ENCODE measurements around the gene TRIM7. TPM values are rescaled to one million over a fixed set of nuclear protein-coding genes. Genes with fewer than 3 reads are reported as not detected.

TRIM7 gene
- total and polyA plus RNA-seq, 9 of the 15 experiments (the other 6 are each of a cell fraction or from before 2014, with no cell fraction given) = 2.6 to 14.9 (median 8.9) TPM

DNA sequence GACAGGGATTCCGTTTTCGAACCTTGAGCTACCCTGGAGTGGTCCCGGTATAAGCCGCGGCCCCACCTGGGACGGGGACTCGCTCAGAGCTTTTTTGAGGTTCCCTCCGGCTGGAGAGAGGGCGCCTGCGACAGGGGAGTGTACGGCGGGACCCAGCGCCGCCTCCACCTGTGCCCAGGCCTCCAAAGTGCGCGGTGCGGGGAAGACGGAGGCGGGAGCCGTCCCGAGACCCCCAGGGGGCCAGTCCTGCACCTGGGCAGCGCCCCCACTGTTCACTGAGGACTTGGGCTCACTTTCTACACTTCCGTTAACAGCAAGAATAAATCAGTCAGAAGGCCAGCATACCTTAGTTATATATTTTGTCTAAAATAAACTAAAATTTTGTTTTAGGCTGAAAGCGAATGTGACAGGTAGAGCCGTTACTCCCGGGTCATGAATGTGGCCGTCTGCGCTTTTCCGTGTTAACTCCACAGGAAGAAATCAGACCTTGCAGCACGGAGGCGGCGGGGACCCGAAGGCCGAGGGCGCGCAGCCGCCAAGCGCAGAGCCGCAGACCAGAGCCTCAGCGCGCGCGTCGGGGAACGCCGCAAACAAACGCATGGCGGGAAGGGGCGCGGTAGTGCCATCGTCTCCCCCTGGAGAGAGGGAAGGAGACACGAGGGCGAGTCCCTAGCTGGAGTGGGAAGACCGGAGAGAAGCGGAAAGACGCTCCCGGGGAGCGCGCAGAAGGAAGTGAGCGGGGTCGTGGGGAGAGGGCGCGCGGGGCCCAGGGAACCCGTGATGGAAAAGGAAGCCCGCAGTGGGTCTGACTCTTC is 14.1 kb downstream of the TRIM7 start (continued):
- TF ChIP-seq, protein P1, sequence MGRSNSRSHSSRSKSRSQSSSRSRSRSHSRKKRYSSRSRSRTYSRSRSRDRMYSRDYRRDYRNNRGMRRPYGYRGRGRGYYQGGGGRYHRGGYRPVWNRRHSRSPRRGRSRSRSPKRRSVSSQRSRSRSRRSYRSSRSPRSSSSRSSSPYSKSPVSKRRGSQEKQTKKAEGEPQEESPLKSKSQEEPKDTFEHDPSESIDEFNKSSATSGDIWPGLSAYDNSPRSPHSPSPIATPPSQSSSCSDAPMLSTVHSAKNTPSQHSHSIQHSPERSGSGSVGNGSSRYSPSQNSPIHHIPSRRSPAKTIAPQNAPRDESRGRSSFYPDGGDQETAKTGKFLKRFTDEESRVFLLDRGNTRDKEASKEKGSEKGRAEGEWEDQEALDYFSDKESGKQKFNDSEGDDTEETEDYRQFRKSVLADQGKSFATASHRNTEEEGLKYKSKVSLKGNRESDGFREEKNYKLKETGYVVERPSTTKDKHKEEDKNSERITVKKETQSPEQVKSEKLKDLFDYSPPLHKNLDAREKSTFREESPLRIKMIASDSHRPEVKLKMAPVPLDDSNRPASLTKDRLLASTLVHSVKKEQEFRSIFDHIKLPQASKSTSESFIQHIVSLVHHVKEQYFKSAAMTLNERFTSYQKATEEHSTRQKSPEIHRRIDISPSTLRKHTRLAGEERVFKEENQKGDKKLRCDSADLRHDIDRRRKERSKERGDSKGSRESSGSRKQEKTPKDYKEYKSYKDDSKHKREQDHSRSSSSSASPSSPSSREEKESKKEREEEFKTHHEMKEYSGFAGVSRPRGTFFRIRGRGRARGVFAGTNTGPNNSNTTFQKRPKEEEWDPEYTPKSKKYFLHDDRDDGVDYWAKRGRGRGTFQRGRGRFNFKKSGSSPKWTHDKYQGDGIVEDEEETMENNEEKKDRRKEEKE (IDR thresholded peaks at IDR 0.05; ENCODE audit: borderline replicate concordance in 1 of 2, control insufficient read depth in 1 of 2, low read depth in 2 of 2, low read length in 1 of 2) = no peak
- no peak for TF ChIP-seq ZNF431 (CRISPR knock-in tag; IDR thresholded peaks at IDR 0.05)
- TF ChIP-seq TRIM28 (IDR thresholded peaks at IDR 0.05) = no peak
- TF ChIP-seq ARID2 (IDR thresholded peaks at IDR 0.05) = no peak
- no peak for TF ChIP-seq ZNF507 (tag; conservative IDR thresholded peaks at IDR 0.05)
- no peak for TF ChIP-seq ZNF316 (IDR thresholded peaks at IDR 0.05)
- no peak for TF ChIP-seq XRCC5 (IDR thresholded peaks at IDR 0.05; ENCODE audit: low read depth, low read length)
- no peak for TF ChIP-seq IRF2 (CRISPR knock-in tag; IDR thresholded peaks at IDR 0.05)
- no peak for TF ChIP-seq MCM7 (IDR thresholded peaks at IDR 0.05)
- TF ChIP-seq NCOA6 (IDR thresholded peaks at IDR 0.05) = no peak
- TF ChIP-seq ZNF311 (CRISPR knock-in tag; IDR thresholded peaks at IDR 0.05) = no peak
- no peak for TF ChIP-seq NR4A1 (CRISPR knock-in tag; IDR thresholded peaks at IDR 0.05)
- no peak for TF ChIP-seq NR4A1 (tag; IDR thresholded peaks at IDR 0.05)
- 0 out of 2 replicates have a peak, but pooled peaks have one; percentile 8 for TF ChIP-seq SMARCA5 (IDR thresholded peaks at IDR 0.05)
- TF ChIP-seq, protein P2, sequence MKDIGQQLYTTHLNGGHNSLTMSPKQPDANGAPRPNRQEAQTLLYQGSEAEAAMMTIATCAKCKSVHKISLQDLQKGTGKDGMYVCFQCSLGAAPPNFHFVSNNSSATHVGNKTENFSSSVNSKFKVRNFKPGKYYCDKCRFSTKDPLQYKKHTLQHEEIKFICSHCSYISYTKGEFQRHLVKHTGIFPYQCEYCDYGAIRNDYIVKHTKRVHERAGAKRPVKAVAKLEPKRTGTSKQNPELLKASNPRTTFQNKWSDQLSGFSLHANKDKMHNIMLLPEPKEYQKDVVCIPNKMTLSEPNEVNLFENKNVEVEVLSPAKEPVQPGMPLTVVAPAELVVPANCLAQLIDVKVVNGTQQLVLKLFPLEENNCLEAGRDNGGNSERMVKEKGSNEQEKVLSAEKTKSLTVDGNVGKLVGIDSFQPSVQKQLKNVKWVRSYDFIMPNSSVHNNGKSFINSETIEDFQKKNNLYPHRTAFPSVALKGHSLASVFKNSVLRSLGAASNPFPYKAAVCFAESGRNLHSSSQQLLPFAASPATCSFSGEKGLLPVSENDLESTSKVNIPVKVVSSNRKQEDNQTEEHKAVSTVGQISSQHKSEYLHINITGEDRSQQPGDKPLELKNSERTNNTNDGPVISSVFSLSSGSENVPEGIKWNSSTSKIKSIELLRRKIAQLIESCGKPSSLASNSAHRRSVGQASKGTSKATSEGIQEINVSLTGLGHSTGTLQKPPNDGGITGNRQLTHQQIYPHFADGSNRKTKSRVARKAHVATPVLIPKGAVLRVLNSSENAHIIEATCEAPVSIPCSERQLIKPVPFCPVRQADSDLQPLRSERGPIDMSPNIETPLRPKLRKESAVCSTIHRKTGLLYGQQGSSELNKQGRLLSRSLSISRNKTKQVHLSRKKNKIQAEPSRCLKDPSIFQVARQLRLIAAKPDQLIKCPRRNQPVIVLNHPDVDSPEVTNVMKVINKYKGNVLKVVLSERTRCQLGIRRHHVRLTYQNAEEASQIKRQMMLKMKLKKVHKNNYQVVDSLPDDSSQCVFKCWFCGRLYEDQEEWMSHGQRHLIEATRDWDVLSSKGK (CRISPR knock-in tag; IDR thresholded peaks at IDR 0.05) = no peak
- TF ChIP-seq RBFOX2 (IDR thresholded peaks at IDR 0.05; ENCODE audit: low read depth, low read length) = peak; percentile 76
- no peak for TF ChIP-seq ZNF23 (CRISPR knock-in tag; IDR thresholded peaks at IDR 0.05)
- TF ChIP-seq FOXP1 (CRISPR knock-in tag; IDR thresholded peaks at IDR 0.05) = 0 out of 2 replicates have a peak, but pooled peaks have one; percentile 1
- no peak for TF ChIP-seq ZNF75A (CRISPR knock-in tag; IDR thresholded peaks at IDR 0.05)
- no peak for TF ChIP-seq SRSF3 (IDR thresholded peaks at IDR 0.05; ENCODE audit: insufficient read depth, low read length)
